ENCODE measurements around the gene DDX23.

Gene DDX23

GRCh38 chr12:48794870-48795269 lies 57.1 kb downstream of the DDX23 start:
- DNase-seq: no peak

- no peak for DNase-seq
Measured at GRCh38 chr12:48793696-48794095, 58.3 kb downstream of the DDX23 start.

GRCh38 chr12:48789858-48790326 lies 62.1 kb downstream of the DDX23 start:
- DNase-seq: no peak

GRCh38 chr12:48788854-48789775 lies 62.8 kb downstream of the DDX23 start, which contains the start of gene ADCY6:
Gene ADCY6, minus strand, starts transcription at chr12:48789089. Its CDS starts 5,655 bp downstream, at chr12:48783434.
- no peak for DNase-seq

- no peak for DNase-seq
Measured at GRCh38 chr12:48788524-48788853, 63.5 kb downstream of the DDX23 start.

GRCh38 chr12:48787791-48788523 lies 64.0 kb downstream of the DDX23 start:
- DNase-seq: no peak

GRCh38 chr12:48786591-48787544 lies 65.1 kb downstream of the DDX23 start:
- DNase-seq: no peak

GRCh38 chr12:48783432-48783831 lies 68.5 kb downstream of the DDX23 start:
- no peak for DNase-seq

- DNase-seq: no peak
Measured at GRCh38 chr12:48782457-48783395, 69.2 kb downstream of the DDX23 start.

GRCh38 chr12:48781750-48782456 lies 70.1 kb downstream of the DDX23 start:
- no peak for DNase-seq

- DNase-seq: no peak
Measured at GRCh38 chr12:48780381-48781025, 71.5 kb downstream of the DDX23 start.

- DNase-seq: no peak
Measured at GRCh38 chr12:48779869-48780268, 72.1 kb downstream of the DDX23 start.
